ENCODE measurements around the gene IQGAP2.

IQGAP2 gene

DNA sequence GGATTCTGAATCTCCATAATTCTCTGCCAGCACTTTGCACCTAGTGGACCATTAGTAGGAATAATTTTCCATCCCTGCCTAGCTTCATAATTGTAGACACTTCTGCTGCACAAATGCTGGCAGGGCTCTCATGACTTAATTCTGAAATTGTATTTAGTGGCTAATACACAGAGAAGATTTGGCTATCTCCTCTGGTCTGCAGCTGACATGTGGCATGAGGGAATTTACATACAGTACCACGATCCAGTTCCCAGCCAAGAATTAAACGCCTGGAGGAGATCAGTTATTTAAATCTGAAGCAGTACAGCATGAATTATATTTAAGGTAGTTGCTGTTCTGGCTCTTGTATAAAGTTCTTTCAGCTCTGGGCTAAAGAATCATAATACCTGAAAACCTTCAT, 46.5 kb downstream of the IQGAP2 start:
- DNase-seq (ENCODE audit: low read depth): no peak

DNA sequence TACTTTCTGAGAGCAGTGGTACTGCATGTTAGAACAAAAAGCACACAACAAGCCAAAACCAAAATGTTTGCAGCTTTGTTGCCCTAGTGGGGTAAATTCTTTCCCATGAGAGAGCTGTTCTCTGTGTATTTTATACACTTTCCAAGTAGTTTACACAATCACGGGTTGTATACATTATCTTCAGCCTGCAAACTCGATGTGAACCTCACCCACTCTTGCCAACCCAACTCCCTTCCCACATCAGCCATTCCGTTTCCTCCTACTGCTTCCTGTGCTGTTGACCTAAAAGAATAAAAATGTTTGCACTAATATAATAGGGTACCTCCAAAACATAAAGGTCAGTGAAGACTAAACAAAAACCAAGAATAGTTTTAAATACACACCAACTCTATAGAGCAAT, 47.0 kb downstream of the IQGAP2 start:
- DNase-seq (ENCODE audit: low read depth): no peak

GRCh38 chr5:76451031-76451701, 48.1 kb downstream of the IQGAP2 start:
- no peak for DNase-seq (ENCODE audit: low read depth)

DNA sequence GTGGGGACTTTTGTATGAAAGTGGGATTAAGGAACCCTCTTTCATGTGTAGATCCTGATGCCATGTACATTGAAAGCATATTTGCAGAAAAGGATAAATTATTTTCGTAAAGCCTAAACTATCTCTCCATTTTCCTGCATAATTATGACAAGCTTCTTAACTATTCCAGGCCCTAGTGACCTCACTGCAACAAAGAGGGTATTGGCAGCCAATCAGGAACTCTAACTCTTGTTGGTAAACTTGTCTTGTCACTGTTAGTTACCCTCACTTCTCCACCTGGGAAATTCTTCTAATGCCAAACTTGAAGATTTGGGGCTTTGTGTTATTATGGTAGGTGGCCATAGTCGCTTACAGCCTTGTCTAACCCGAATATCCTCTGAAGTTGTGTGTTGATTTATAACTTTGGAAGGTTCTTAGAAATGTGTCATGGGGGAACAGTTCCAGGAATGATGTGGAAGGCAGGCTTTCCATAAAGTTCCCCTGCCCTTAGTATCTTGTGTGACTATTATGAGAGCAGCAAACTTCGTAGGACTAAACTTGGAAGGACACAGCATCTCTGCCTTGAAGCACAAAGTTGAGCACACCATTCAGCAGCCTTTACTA, 52.5 kb downstream of the IQGAP2 start:
- DNase-seq (ENCODE audit: low read depth): no peak

GRCh38 chr5:76456258-76456657, 53.2 kb downstream of the IQGAP2 start:
- DNase-seq (ENCODE audit: low read depth): no peak

GRCh38 chr5:76457674-76458485, 54.8 kb downstream of the IQGAP2 start:
- no peak for DNase-seq (ENCODE audit: low read depth)

- DNase-seq (ENCODE audit: low read depth): no peak
These were observed 55.4 kb downstream of the IQGAP2 start for GRCh38 chr5:76458486-76458830.

DNA sequence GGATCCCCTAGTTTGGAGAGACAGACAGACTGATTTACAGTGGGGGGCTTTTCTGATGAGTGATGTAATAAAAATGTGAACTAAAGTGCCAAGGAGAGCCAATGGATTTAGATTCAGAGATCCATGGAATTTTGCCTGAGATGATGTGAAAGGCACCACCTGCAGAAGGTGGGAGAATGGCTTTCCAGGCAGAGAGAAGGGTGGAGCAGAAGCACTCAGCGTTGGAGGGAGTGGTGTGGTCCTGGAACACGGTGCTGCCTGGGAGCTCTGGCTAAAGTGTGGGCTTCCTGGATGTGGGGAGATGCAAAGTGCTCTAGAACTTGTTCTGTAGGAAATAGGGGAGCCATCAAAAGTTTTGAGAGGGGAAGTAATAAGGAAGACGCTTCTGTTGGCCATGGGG, 57.0 kb downstream of the IQGAP2 start:
- DNase-seq (ENCODE audit: low read depth): no peak

- no peak for DNase-seq (ENCODE audit: low read depth)
These were observed 59.1 kb downstream of the IQGAP2 start for GRCh38 chr5:76462097-76462667.

GRCh38 chr5:76467216-76467615, 64.1 kb downstream of the IQGAP2 start:
- no peak for DNase-seq (ENCODE audit: low read depth)

- DNase-seq (ENCODE audit: low read depth): no peak
These were observed 65.7 kb downstream of the IQGAP2 start for GRCh38 chr5:76468635-76469425.

- DNase-seq (ENCODE audit: low read depth): no peak
These were observed 66.7 kb downstream of the IQGAP2 start for GRCh38 chr5:76469656-76470290.

DNA sequence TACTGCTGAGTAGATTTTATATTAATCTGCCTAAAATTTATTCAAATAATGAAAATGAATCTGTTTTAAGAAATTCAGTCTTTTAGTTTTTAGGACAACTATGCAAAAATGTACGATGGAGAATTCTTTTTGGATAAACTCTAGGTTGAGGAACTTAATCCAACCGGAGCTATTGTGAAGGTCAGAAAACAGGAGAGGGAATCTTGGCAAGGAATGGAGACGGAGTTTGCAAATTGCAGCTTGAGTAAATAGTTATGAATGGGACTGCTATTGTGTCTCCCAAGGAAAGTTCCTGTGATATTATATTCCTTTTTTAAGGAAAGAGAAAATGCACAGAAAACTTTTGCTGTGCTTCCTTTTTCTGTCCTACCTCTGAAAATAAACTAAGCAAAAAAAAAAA, 67.9 kb downstream of the IQGAP2 start:
- DNase-seq (ENCODE audit: low read depth): no peak

DNA sequence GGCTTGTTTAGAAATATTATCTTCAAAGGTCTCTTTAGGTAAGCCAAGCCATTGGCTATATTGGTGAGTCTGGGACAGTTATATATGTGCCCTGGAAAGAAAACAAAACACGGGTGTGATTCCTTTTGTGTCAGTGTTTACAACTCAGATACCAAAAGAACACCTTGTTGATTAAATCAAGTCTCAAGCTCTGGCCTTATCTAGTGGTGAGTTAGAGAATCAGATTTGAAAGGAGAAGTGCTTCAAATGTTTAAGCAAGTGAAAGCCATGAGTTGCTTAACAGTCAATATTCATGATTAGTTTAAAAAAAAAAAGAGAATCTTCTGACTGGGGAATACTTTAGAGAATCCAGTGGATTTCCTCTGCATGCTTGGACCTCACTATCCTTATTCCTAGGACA, 68.3 kb downstream of the IQGAP2 start:
- DNase-seq (ENCODE audit: low read depth): no peak

GRCh38 chr5:76471987-76472334, 68.9 kb downstream of the IQGAP2 start:
- DNase-seq (ENCODE audit: low read depth): no peak

DNA sequence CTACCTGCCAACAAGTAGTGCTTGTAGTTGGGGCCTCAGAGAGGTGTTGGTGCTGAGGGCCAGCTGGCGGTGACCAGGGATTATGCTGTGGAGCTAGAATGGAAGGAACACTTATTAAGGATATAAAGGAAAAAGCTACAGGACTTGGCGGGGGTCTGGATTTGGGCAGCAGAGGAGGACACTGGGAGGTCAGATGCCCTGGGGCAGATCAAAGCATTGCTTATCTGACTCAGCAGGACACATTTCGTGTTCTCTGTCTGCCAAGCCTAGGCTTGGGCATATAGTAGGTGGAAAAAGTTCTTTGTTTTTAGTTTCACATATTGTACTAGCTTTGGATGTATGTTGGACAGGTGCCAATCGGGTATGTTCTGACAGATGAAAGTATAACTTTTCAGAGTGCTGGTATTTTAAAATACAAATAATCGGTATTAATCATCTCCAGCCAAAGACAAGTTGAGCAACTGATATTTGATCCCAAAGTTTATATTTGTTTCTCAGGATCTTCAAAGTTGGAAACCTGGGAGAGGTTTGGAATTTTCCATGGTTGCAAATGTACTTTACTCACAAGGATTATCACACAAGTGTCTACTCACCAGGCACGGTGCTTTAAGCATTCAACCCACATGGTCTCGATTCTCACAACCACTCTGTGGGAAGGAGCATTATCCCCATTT, 69.4 kb downstream of the IQGAP2 start:
- DNase-seq (ENCODE audit: low read depth): no peak

DNA sequence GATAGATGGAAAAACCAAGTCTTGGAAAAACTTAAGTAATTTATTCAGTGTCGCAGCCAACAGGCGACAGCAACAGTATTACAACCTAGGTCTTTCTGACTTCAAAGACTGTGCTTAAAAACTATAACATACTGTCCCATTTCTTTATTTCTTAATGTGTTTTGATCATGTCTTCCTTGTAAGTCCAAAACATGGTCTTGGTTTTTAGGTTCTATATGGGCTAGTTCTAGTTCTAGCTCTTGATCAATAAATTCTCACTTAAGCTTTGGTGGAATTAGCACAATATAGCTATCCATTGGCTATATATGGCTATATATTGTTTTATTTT, 69.9 kb downstream of the IQGAP2 start:
- DNase-seq (ENCODE audit: low read depth): no peak

GRCh38 chr5:76473661-76474060, 70.6 kb downstream of the IQGAP2 start:
- peak; percentile 47 for DNase-seq (ENCODE audit: low read depth)

DNA sequence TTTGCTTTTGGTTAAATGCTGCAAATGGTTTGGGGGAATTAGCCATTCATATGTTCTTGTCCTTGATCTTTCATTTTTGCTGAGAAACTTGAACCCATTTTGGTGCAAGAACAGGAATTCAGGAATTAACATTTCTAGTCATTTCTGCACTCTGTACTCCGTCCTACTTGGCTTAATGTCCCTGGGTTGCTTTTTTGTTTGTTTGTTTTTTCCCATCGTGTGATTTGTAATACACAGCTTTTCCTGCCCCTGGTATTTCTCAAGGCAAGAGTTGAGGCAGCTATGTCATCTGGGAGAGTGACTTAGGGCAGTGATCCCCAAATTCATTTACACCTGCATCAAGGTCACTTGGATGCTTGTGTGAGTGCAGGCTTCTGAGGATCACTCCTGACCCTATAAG, 71.3 kb downstream of the IQGAP2 start:
- DNase-seq (ENCODE audit: low read depth): no peak

- DNase-seq (ENCODE audit: low read depth): no peak
These were observed 72.3 kb downstream of the IQGAP2 start for GRCh38 chr5:76475385-76475784.

DNA sequence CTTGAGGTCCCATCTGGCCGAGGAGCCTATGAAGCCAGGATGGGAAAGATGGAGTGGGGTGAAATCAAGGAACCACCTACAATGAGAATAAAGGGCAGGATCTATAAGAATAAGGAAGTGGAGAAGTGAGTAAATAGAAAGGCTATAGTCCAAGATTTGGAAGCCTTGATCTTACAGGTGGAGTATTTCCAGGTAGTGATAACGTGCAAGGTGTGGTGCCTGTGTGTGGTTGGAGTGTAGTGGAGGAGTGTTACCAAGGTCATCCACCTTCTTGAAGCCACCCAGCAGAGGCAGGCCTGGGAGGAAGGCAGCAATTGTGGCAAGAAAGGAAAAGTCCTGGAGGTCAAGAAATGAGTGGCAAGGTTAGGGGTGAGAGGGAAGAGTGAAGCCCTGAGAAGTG, 72.9 kb downstream of the IQGAP2 start:
- DNase-seq (ENCODE audit: low read depth): no peak

Data from activated T-helper 9 cell treated with anti-CD3 and anti-CD28 coated beads, Interleukin-2, amount 50 U/mL, for 16 hours (primary cell).